Measurements from ENCODE around the gene MARVELD1.

DNA sequence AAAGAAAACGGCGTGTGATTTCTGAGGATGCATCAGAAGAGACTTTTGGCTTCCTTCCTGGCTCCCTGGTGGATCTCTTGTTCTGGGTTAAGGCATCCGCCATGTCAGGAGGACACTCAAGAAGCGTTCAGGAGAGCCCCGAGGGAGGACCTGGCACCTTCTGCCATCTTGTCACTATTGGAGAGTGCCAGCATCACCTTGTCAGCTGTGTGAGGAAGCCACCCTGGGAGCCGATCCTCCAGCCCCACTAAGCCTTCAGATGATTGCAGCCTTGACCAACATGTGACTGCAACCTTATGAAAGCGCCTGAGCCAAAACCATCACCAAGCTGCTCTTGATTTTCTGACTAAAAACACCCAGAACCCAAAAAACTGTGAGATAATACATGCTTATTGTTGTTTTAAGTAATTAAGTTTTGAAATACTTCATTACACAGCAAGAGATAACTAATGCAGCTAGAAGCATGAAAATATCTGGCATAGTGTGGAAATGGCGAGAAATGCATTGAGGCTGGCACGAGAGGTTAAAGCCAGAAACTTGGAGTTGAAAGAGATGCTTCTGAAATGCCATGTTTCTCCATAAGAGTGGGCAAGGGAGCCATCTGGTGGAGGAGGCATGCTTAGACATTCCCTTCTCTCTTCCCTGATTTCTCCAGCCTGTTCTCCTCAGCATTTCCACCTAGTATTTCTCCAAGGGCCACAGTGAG, 18.0 kb downstream of the MARVELD1 start:
- TF ChIP-seq, protein P1, sequence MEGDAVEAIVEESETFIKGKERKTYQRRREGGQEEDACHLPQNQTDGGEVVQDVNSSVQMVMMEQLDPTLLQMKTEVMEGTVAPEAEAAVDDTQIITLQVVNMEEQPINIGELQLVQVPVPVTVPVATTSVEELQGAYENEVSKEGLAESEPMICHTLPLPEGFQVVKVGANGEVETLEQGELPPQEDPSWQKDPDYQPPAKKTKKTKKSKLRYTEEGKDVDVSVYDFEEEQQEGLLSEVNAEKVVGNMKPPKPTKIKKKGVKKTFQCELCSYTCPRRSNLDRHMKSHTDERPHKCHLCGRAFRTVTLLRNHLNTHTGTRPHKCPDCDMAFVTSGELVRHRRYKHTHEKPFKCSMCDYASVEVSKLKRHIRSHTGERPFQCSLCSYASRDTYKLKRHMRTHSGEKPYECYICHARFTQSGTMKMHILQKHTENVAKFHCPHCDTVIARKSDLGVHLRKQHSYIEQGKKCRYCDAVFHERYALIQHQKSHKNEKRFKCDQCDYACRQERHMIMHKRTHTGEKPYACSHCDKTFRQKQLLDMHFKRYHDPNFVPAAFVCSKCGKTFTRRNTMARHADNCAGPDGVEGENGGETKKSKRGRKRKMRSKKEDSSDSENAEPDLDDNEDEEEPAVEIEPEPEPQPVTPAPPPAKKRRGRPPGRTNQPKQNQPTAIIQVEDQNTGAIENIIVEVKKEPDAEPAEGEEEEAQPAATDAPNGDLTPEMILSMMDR (IDR thresholded peaks at IDR 0.05) = peak; percentile 51 to 93 (median 82)
- TF ChIP-seq POLR2AphosphoS5 (IDR thresholded peaks at IDR 0.05) = peak; percentile 68

All from prostate gland (tissue), 2 donors.